Left lung (tissue), 10 donors: ENCODE measurements around the gene RPL4. TPM values are rescaled to one million over a fixed set of nuclear protein-coding genes. Genes with fewer than 3 reads are reported as not detected.
"Not testable (repeated sequence)": the region's sequence is repeated elsewhere in the genome, so short reads cannot be mapped to it uniquely, and the experiment has no call there.

Experiments
- ATAC-seq: fragments of 200-7000 bp; cut with Tn5 transposase; one replicate; pipeline ENCODE4 v1.9.1; 2020; ENCODE audit warnings: moderate library complexity
- DNase-seq, 4 donors: peaks; one replicate each; pipeline ENCODE4 v3.0.0-alpha.2; 2013 to 2020
- H3K27ac ChIP-seq, 2 donors: fragments of 200-600 bp; sonication (generic) in 1 of 2; one replicate each; pipeline versions ENCODE4 v1.5.0 to v1.8.0; 2020 to 2021
- H3K27me3 ChIP-seq, 2 donors: fragments of 200-600 bp; sonication (generic) in 1 of 2; one replicate each; pipeline versions ENCODE4 v1.5.0 to v1.8.0; 2020 to 2021
- H3K36me3 ChIP-seq, 2 donors: fragments of 200-600 bp; sonication (generic) in 1 of 2; one replicate each; pipeline versions ENCODE4 v1.5.0 to v1.8.0; 2020 to 2021
- H3K4me1 ChIP-seq, 2 donors: fragments of 200-600 bp; one replicate each; pipeline ENCODE4 v1.8.0; 2021
- H3K4me3 ChIP-seq, 2 donors: fragments of 200-600 bp; sonication (generic) in 1 of 2; one replicate each; pipeline versions ENCODE4 v1.5.0 to v1.8.0; 2020 to 2021; ENCODE audit warnings: mild to moderate bottlenecking in 1 of 2
- H3K9me3 ChIP-seq, 2 donors: fragments of 200-600 bp; sonication (generic) in 1 of 2; one replicate each; pipeline versions ENCODE4 v1.5.0 to v1.8.0; 2020 to 2021
- CTCF ChIP-seq, 2 donors: fragments of 200-600 bp; sonication (generic) in 1 of 2; IDR thresholded peaks; one replicate each; pipeline versions ENCODE4 v1.5.0 to v1.8.0; 2021; ENCODE audit warnings: antibody characterized with exemption in 2 of 2
- intact Hi-C, 2 donors: fragments of 100-400 bp; cut with DNase I; formaldehyde crosslinking; loops; one replicate each; pipeline versions ENCODE4 v1.11.2 to v1.14.2; 2022
- polyA plus RNA-seq, 6 donors: library from polyadenylated mRNA; unstranded; fragments of 120-200 nt; gene quantifications; one replicate each; pipeline ENCODE4 v1.2.1, GENCODE V29; 2013; ENCODE audit not compliant: insufficient read length in 6 of 6
- total RNA-seq, 2 donors: library from RNA; stranded (reverse); fragmentation: NEBNext Ultra II Directional; extraction: Animal tissue kit (Norgen Biotek cat#: 25700); gene quantifications; one replicate each; pipeline ENCODE4 v1.2.1, GENCODE V29; 2021
- donor health status: DM: no; HTN: yes; CAD: no.
- donor health status: DM: no; HTN: no; CAD: no.

RPL4 gene
- total and polyA plus RNA-seq, 8 donors, result 1,719 to 4,606 (median 4,150) TPM

DNA sequence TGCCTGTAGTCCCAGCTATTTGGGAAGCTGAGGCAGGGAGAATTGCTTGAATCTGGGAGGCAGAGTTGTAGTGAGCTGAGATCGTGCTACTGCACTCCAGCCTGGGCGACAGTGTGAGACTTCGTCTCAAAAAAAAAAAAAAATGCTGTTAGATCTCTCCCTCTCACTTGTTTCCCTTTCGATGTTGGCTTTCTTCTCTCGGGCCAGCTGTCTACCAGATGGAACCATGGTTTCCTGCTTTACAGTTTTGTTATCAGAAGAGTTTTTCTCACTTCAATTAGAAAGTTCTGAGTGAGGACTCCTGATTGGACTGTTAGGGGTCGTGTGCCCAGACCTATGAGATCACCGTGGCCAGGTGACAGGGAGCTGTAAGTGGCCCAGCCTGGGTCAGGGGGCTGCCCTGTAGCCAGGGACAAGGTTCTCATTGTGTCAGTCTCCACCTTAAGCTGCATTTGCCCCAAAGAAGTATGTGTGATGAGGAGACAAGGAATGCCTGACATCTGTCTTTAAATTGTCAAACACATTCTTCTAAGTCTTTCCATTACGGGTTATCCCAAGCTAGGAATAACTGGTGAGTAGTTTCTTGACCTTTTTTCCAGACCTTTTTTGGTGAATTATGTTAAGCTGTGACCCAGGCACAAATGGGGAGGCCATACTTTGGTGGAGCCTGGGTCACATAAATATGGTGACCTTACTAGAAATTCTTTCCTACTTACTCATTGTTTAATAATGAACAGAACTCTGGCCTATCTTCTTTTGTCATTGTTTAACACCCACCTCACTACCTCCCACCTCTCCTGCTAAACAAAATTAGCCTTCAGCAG is 32.3 kb downstream of the RPL4 start:
- DNase-seq (peak in 2 of 4 donors; percentile 42 to 59), ATAC-seq (no peak)
- H3K4me3 ChIP-seq, result no peak overlapping the region
- no peaks in the 10 kb centered on the region for H3K27me3 ChIP-seq
- intact Hi-C loops, result loop anchor here in 1 of 2 donors (10.0 kb wide), 1 partner anchor 48 kb away; no protein-coding TSS in a partner anchor
- no peaks in the 10 kb centered on the region for H3K36me3 ChIP-seq
- no peaks in the 10 kb centered on the region for H3K4me1 ChIP-seq
- no peaks in the 10 kb centered on the region for H3K9me3 ChIP-seq
- H3K27ac ChIP-seq, result no peak overlapping the region
- TF ChIP-seq CTCF (IDR thresholded peaks at IDR 0.05), result no peak

DNA sequence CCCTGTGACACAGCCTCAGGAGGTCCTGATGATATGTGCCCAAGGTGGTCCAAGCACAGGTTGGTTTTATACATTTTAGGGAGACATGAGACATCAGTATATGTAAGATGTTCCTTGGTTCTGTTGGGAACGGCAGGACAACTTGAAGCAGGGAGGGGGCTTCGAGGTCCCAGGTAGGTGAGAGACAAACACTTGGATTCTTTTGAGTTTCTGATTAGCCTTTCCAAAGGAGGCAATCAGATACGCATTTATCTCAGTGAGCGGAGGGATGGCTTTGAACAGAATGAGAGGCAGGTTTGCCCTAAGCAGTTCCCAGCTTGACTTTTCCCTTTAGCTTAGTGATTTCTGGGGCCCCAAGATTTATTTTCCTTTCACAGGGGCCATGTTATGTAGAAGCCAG is 33.8 kb downstream of the RPL4 start:
- not testable (repeated sequence) for H3K36me3 ChIP-seq, H3K4me1 ChIP-seq, H3K4me3 ChIP-seq, ATAC-seq, H3K9me3 ChIP-seq, H3K27me3 ChIP-seq, H3K27ac ChIP-seq, DNase-seq
- intact Hi-C loops, result loop anchor here in 1 of 2 donors (10.0 kb wide), 1 partner anchor 46 kb away; no protein-coding TSS in a partner anchor

- DNase-seq, H3K27ac ChIP-seq, ATAC-seq, H3K4me1 ChIP-seq, H3K9me3 ChIP-seq, H3K4me3 ChIP-seq, intact Hi-C loops, H3K27me3 ChIP-seq: not testable (repeated sequence)
- peaks cover 0 to 15% of the 10 kb centered on the region in 2 donors for H3K36me3 ChIP-seq
Measured at GRCh38 chr15:66467162-66468040, 37.3 kb downstream of the RPL4 start.

GRCh38 chr15:66465294-66465693 is 39.4 kb downstream of the RPL4 start:
- H3K27me3 ChIP-seq, H3K9me3 ChIP-seq, H3K4me1 ChIP-seq, DNase-seq, H3K27ac ChIP-seq, ATAC-seq, intact Hi-C loops, H3K4me3 ChIP-seq: not testable (repeated sequence)
- peaks cover 0 to 15% of the 10 kb centered on the region in 2 donors for H3K36me3 ChIP-seq

DNA sequence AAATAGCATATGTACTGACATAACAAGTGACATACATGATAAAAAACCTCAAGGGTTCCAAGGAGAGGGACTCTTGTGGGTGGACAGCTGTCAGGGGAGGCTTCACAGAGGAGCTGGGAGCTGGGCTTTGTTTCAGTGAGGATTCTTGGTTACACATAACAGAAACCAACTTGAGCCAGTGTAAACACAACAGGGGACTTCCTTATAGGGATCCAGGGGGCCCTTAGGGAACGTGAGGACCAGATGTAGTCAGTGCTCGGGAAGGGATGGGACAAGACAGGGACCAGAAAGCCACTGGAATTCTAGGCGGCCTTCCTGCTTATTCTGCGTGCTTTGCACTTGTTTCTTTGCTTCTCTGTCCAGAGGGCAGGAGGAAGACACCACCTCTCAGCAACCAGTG is 42.0 kb downstream of the RPL4 start:
- Histone ChIP-seq H3K4me3 (no peak overlapping the region), H3K36me3 (peaks cover 0 to 15% of the 10 kb centered on the region in 2 donors), H3K27me3 (no peaks in the 10 kb centered on the region), H3K27ac (no peak overlapping the region), H3K4me1 (peaks cover 0 to 4% of the 10 kb centered on the region in 2 donors), H3K9me3 (no peaks in the 10 kb centered on the region)
- no peak for ATAC-seq
- TF ChIP-seq CTCF (IDR thresholded peaks at IDR 0.05), result no peak
- intact Hi-C loops, result no loop called here
- DNase-seq, result no peak

DNA sequence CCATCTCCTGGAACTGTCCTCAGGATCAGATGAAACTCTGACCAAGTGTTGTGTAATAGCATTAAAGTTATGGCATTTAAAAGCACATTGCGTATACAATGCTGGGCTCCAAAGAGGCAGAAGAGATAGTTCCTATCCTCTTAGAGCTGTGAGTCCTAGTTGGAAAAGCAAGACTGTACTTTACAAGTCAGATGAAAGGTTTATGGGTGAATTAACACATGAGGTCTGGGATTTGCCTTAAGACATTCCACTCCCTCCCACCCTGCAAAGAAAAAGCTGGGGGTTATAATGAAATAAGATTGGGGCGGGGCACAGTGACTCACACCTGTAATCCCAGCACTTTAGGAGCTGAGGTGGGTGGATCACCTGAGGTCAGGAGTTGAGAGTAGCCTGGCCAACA is 42.7 kb downstream of the RPL4 start:
- intact Hi-C loops, result no loop called here
- H3K27ac ChIP-seq, result no peak overlapping the region
- H3K36me3 ChIP-seq, result peaks cover 0 to 15% of the 10 kb centered on the region in 2 donors
- H3K4me3 ChIP-seq, result no peak overlapping the region
- TF ChIP-seq CTCF (IDR thresholded peaks at IDR 0.05), result no peak
- no peak for ATAC-seq
- H3K27me3 ChIP-seq, result no peaks in the 10 kb centered on the region
- H3K4me1 ChIP-seq, result peaks cover 0 to 4% of the 10 kb centered on the region in 2 donors
- no peak for DNase-seq
- H3K9me3 ChIP-seq, result no peaks in the 10 kb centered on the region

DNA sequence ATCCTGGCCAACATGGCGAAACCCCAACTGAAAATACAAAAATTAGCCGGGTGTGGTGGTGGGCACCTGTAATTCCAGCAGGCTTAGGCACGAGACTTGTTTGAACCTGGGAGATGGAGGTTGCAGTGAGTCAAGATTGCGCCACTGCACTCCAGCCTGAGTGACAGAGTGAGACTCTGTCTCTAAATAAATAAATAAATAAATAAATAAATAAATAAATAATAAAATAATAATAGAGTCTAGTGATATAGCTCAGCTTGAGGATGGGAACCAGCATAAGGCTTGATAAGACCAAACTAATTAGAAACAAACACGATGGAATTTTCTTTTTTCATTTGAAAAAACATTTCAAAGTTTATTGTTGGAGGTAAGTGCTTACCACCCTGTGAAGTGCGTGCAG is 43.4 kb downstream of the RPL4 start:
- ATAC-seq, H3K4me1 ChIP-seq, H3K27ac ChIP-seq, H3K9me3 ChIP-seq, intact Hi-C loops, H3K27me3 ChIP-seq, DNase-seq, H3K4me3 ChIP-seq: not testable (repeated sequence)
- peaks cover 0 to 15% of the 10 kb centered on the region in 2 donors for H3K36me3 ChIP-seq
